HG02642 (cell line): Measurements from ENCODE around the gene MAU2.

Experiments used
- ATAC-seq: cut with Tn5 transposase; IDR thresholded peaks from one replicate; pipeline ENCODE4 v1.9.1; 2021; ENCODE audit warnings: mild to moderate bottlenecking; ENCODE audit not compliant: unreplicated experiment, poor library complexity

The MAU2 gene

DNA sequence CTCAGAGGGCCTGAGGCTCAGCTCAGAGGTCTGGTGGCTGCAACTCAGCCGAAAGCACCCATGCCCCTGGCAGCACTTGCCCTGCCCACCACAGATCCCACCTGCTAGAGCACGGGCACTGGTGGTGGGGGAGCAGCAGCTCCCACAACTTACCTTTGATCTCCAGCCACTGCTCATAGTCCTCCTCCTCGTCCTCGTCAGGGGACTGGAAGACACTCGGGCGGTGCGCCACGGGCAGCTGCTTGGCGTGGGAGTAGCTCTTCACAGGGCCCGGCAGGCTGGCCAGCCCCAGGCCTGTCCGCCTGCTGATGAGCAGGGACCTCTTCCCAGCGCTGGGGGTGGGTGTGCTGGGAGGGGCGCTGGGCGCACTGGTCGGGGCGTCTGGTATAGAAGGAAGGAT, 14.9 kb upstream of the MAU2 start:
- no peak for ATAC-seq

DNA sequence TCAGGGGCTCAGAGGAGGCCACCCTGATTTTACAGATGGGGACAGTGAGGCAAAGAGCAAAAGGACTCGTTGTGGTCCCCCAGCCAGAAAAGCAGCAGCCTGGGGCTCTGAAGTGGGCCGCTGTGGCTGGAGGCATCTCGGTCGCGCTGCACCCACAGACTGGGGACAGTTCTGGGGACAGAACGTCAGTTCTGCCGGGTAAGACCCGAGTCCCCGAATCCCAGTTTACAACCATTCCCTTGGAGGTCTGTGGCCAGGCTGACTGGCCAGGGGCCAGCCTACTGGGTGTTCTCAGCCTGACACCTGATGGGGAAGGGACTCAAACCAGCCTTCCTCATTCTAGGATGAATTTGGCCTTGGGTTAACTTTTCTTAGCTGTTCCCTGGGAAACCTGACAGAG, 14.4 kb upstream of the MAU2 start:
- no peak for ATAC-seq

- ATAC-seq = no peak
These were observed 12.3 kb upstream of the MAU2 start for GRCh38 chr19:19308373-19308772.

DNA sequence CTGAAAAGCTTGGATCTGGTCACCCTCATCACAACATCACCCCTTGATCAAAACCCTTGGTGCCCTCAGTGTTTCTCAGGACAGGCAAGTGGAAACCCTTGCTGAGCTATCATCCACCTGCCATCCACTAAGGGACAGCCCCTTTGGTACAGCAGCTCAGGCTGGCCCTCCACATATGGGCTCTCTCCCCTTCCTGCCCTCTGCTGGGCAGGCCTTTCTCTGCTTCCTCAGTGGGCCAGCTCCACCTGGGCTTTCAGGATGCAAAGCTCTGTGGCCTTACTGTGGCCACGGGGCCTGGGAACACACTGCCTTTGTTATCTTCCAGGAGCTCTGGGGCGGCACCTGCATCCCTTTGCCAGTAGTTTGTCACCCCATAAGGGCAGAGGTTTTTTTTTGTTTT, 5.2 kb upstream of the MAU2 start:
- no peak for ATAC-seq

DNA sequence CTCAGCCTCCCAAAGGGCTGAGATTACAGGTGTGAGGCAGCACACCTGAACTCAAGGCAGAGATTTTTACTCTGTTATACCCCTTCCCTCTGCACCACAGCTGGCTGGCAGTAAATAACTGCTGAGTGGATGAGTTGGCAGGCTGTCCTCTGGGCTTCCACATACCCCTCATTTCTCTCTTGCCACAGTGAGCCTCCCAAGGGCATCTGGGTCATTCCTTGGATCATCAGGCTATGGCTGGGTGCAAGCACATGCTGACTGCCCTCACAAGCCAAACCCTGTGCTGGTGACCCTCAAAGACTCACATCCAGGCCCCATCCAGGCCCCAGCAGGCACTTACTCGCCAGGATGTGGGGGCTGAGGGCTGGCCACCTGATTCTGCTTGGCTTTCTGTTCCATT, 4.5 kb upstream of the MAU2 start:
- ATAC-seq = no peak

DNA sequence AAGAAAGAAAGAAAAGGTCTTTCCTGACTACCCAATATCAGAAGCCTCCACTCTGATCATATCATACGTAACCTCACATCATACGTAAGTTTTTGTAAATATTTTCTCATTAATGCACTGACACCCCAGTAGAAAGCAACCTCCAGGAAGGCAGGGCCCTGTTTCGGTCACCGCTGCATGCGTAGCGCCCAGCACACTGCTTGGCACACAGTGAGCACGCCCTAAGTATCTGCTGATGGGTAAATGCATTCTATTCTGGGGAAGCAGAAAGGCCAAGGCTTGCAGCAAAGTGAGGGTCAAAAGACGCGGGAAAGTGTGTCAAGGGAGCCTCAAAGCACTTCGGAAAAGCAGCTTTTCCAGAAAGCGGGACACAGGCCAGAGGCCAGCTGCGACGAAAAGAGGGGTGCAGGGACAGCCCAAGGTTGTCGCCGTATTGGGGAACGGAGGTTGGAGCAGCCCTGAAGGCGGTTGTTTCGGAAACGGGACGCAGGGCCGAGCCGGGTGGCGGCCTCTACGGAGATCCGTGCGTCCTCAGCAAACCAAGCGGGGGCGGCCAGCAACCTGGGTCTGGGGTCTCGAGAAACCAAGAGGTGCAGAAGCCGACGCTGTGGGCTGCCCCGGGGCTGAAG, 783 bp upstream of the MAU2 start:
- ATAC-seq = no peak

DNA sequence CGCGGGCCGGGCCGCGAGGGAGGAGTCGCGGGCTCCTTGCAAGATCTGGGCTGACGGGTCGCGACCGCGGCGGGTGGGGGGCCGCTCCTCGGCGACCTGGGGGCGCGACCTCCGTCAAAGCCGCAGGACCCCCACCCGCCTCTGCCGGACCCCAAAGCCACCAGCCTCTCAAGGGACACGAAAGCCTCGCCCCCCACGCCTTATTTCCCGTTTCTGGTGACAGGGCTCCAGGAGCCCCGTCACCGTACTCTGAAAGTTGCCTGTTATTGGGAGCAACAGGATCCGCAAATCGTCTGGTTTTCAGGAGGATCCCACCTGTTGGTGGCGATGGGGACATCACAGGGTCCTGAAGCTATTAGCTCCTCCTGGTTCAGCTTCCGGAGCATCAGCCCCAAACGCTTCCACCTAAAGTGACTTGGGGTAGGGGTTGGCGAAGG, 530 bp downstream of the MAU2 start:
- no peak for ATAC-seq

DNA sequence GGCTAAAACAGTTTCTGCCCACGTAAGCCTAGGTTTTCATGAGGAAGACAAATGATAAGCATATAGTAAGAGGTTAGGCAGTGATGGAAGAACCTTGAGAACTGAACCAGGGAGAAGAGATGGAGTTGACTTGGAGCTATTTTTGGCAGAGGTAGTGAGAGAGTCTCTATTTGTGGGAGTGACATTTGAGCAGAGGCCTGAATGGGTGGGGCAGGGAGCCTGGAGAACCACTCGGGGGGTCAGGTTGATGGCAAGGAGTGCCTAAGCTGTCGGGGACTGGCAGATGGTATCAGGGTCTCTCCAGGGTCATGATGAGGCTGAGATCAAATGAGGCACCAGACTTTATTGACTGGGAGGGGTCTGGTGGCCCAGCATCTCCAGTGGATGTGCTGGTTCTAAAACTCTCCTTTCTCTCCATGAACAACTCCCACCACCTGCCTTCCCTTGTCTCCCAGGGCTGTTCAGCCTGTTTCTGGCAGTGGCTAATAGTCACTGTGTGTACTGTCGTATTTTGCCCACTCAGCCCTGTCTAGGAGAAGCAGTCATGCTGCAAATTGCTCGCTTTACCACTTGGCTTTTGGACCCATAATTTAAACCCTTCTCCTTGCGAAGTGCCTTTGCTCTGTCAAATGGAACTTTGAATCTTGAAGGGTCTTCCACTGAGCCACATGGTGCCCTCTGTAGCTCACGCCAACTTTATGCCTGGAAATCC, 3.6 kb downstream of the MAU2 start:
- no peak for ATAC-seq

- no peak for ATAC-seq
These were observed 7.0 kb downstream of the MAU2 start for GRCh38 chr19:19327672-19328071.

GRCh38 chr19:19329126-19329525, 8.5 kb downstream of the MAU2 start:
- no peak for ATAC-seq

DNA sequence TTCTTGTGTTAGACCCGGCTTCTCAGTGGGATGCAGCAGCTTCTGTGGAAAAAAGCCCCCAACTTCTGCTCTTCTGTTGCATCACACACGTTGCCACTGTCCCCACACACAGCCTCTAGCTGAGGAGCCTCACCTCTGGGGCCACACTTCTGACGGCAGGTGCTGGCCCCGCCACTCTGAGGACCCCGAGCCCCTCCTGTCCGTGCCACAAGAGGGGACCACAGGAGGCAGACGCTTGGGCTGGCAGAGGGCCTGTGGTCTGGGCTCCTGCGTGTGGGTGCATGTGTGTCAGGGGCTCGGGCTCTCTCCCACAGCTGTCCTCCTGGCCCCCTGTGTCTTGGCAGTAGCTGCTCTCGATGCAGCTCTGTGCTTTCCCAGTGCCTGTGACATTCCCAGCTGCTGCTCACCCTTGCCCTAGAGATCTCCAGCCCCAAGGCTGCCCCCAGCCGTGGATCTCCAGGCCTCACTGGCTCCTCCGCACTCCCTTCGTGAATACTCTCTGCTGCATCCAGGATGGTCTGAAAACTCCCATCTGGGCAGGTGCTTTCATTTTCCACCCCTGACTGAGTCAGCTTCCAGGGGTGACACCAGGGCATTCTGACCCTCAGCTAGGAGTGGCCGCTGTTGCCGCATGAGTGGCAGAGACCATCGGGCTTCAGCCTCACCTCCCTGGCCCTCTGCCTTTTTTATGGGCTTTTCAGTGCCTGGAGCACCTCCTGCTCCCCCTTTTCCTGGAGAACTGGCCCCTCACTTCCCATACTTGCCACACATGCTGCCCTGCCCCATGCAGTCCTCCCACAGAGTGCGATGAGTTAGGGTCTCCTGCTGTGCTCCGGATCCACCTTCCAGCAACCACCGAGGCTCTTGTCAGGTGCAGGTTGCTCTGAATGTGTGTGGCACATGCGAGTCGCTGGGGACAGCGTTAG, 13.7 kb downstream of the MAU2 start:
- no peak for ATAC-seq

DNA sequence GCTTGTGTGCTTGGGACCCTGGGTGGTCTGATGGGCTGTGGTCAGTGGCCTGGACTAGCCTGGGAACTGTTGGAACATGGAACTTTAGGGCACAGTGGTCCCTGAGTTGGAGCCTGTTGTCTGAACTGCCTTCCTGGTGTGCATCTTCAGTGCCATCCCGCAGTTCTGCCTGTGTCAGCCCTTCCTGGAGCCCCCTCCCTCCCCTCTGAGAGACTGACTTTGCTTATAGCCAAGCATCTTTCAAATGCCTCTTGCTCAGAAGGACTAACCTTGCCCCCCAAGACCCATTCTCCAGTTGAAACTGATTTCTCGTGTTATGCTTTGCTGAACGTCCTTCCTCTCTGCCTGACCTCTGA, 14.3 kb downstream of the MAU2 start:
- ATAC-seq = no peak

GRCh38 chr19:19335408-19336158, 15.0 kb downstream of the MAU2 start:
- ATAC-seq = no peak

GRCh38 chr19:19336597-19336996, 16.0 kb downstream of the MAU2 start:
- ATAC-seq = no peak

DNA sequence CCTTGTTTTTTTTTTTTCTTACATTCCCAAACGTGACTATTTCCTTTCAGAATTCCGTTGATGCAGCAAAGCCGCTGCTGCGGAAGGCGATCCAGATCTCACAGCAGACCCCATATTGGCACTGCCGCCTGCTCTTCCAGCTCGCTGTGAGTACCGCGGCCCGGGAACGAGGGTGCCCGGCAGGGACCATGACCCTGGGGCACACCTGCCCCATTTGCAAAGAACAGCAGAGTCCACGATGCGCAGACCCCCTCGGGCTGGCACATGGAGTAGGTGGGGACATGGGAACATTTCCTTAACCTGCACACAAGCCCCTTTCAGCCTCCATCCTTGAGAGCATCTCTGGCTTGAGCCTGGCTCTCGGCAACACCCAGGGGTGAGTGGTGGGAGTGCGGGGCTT, 16.5 kb downstream of the MAU2 start:
- ATAC-seq = no peak

DNA sequence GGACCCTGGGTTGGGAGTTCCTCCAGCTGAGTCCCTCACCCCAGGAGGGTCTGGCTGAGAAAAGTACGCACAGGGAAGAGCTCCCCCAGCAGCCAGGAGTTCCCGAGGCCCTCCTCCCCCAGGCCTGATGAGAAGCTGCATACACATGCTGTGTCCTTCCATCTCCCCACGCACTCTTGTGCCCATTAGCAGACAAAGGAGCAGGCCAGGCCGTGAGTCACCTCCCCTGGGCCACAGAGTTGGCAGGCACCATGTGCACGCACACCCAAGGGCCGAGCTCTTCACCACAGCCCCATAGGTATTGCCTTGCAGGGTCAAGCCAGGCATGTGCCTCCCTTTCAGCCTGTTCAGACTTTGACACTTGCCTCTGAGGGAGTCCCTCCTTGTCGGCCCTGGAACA, 17.5 kb downstream of the MAU2 start:
- ATAC-seq = no peak

GRCh38 chr19:19341026-19341425, 20.4 kb downstream of the MAU2 start:
- ATAC-seq = no peak

GRCh38 chr19:19342086-19343015, 21.7 kb downstream of the MAU2 start:
- no peak for ATAC-seq

- no peak for ATAC-seq
These were observed 22.4 kb downstream of the MAU2 start for GRCh38 chr19:19343016-19343362.

GRCh38 chr19:19343762-19344161, 23.1 kb downstream of the MAU2 start:
- no peak for ATAC-seq
